ENCODE data around the gene CCDC61.

CCDC61 gene

GRCh38 chr19:45960595-45961235, 34.6 kb upstream of the CCDC61 start:
- no peak for ATAC-seq
- TF ChIP-seq ZNF8 (CRISPR knock-in tag; IDR thresholded peaks at IDR 0.05): no peak
- no peak for TF ChIP-seq ZNF565 (CRISPR knock-in tag; conservative IDR thresholded peaks at IDR 0.05; ENCODE audit: low read depth)
- no peak for TF ChIP-seq TOX (CRISPR knock-in tag; IDR thresholded peaks at IDR 0.05; ENCODE audit: borderline replicate concordance)
- TF ChIP-seq POU6F1 (CRISPR knock-in tag; IDR thresholded peaks at IDR 0.05; ENCODE audit: borderline replicate concordance, low read depth): no peak

GRCh38 chr19:45962021-45962420, 33.2 kb upstream of the CCDC61 start:
- TF ChIP-seq ISL1 (CRISPR knock-in tag; IDR thresholded peaks at IDR 0.05): no peak
- TF ChIP-seq PATZ1 (CRISPR knock-in tag; IDR thresholded peaks at IDR 0.05; ENCODE audit: borderline replicate concordance): no peak
- TF ChIP-seq CSDC2 (CRISPR knock-in tag; IDR thresholded peaks at IDR 0.05): no peak
- TF ChIP-seq ZNF8 (CRISPR knock-in tag; IDR thresholded peaks at IDR 0.05): no peak
- TF ChIP-seq ESRRG (CRISPR knock-in tag; IDR thresholded peaks at IDR 0.05): no peak
- no peak for TF ChIP-seq CSRNP3 (CRISPR knock-in tag; IDR thresholded peaks at IDR 0.05)
- no peak for TF ChIP-seq PPARA (CRISPR knock-in tag; IDR thresholded peaks at IDR 0.05; ENCODE audit: borderline replicate concordance)
- no peak for TF ChIP-seq RARB (CRISPR knock-in tag; IDR thresholded peaks at IDR 0.05)
- TF ChIP-seq ARNTL (CRISPR knock-in tag; IDR thresholded peaks at IDR 0.05; ENCODE audit: borderline replicate concordance, low read depth): no peak
- no peak for TF ChIP-seq ZNF565 (CRISPR knock-in tag; conservative IDR thresholded peaks at IDR 0.05; ENCODE audit: low read depth)
- TF ChIP-seq BACH2 (CRISPR knock-in tag; IDR thresholded peaks at IDR 0.05; ENCODE audit: borderline replicate concordance): no peak
- no peak for ATAC-seq

- TF ChIP-seq TCF4 (CRISPR knock-in tag; IDR thresholded peaks at IDR 0.05; ENCODE audit: borderline replicate concordance) (no peak), RARB (CRISPR knock-in tag; IDR thresholded peaks at IDR 0.05) (no peak), GLIS3 (CRISPR knock-in tag; IDR thresholded peaks at IDR 0.05) (no peak), ZFP3 (CRISPR knock-in tag; IDR thresholded peaks at IDR 0.05) (no peak), TOX (CRISPR knock-in tag; IDR thresholded peaks at IDR 0.05; ENCODE audit: borderline replicate concordance) (no peak), SNAI2 (CRISPR knock-in tag; IDR thresholded peaks at IDR 0.05) (no peak), POU6F1 (CRISPR knock-in tag; IDR thresholded peaks at IDR 0.05; ENCODE audit: borderline replicate concordance, low read depth) (no peak), PPARA (CRISPR knock-in tag; IDR thresholded peaks at IDR 0.05; ENCODE audit: borderline replicate concordance) (no peak), CREB5 (CRISPR knock-in tag; IDR thresholded peaks at IDR 0.05; ENCODE audit: low read depth) (no peak), ISL1 (CRISPR knock-in tag; IDR thresholded peaks at IDR 0.05) (no peak), ZFP30 (CRISPR knock-in tag; IDR thresholded peaks at IDR 0.05) (no peak), ESRRG (CRISPR knock-in tag; IDR thresholded peaks at IDR 0.05) (no peak), CSRNP3 (CRISPR knock-in tag; IDR thresholded peaks at IDR 0.05) (no peak)
- no peak for ATAC-seq
Measured at GRCh38 chr19:45967246-45967645, 28.0 kb upstream of the CCDC61 start.
